Sciatic nerve (tissue), 2 donors: ENCODE results near the gene SNRPA. TPM values are rescaled to one million over a fixed set of nuclear protein-coding genes. Genes with fewer than 3 reads are reported as not detected.
A peak's percentile ranks its signal among the peaks of the same experiment; 100 is the strongest.

ENCODE experiments used
- ATAC-seq: fragments of 200-7000 bp; cut with Tn5 transposase; one replicate; pipeline ENCODE4 v1.9.1; 2020; ENCODE audit warnings: mild to moderate bottlenecking, moderate library complexity
- DNase-seq: peaks from one replicate; pipeline ENCODE4 v3.0.0-alpha.2; 2020; ENCODE audit warnings: low spot score
- intact Hi-C: fragments of 100-400 bp; cut with DNase I; formaldehyde crosslinking; loops from one replicate; pipeline ENCODE4 v1.14.2; 2022
- total RNA-seq: library from RNA; stranded (reverse); fragmentation: NEBNext Ultra II Directional; extraction: Animal tissue kit (Norgen Biotek cat#: 25700); gene quantifications from one replicate; pipeline ENCODE4 v1.2.1, GENCODE V29; 2021
- donor health status: DM: no; HTN: no; CAD: no.
- donor health status: DM: no; HTN: no; CAD: no.

The SNRPA gene
- total RNA-seq: 58.3 TPM

- peak; percentile 97 for DNase-seq
- intact Hi-C loops: no loop called here
These were observed at the start of gene SNRPA for GRCh38 chr19:40750874-40751537. SNRPA (plus strand) TSS chr19:40751203; CDS start chr19:40751409, 206 bp downstream.

GRCh38 chr19:40701758-40702157 lies 49.2 kb upstream of the SNRPA start:
- ATAC-seq (no peak), DNase-seq (no peak)
- intact Hi-C loops: no loop called here

More at GRCh38 chr19:40750874-40751537, at the start of gene SNRPA:
- peak; percentile 91 for ATAC-seq

- ATAC-seq (no peak), DNase-seq (no peak)
These were observed 48.5 kb upstream of the SNRPA start for GRCh38 chr19:40702337-40703012.

GRCh38 chr19:40703029-40703755 lies 47.8 kb upstream of the SNRPA start:
- no peak for ATAC-seq
- intact Hi-C loops: no loop called here
- no peak for DNase-seq

More at GRCh38 chr19:40702337-40703012, 48.5 kb upstream of the SNRPA start:
- intact Hi-C loops: no loop called here

GRCh38 chr19:40704491-40705361 lies 46.3 kb upstream of the SNRPA start:
- intact Hi-C loops: no loop called here
- no peak for ATAC-seq
- no peak for DNase-seq

GRCh38 chr19:40705362-40705651 lies 45.7 kb upstream of the SNRPA start:
- peak; percentile 89 for DNase-seq
- intact Hi-C loops: no loop called here

GRCh38 chr19:40705950-40706619 lies 44.9 kb upstream of the SNRPA start:
- ATAC-seq: no peak
- no peak for DNase-seq
- intact Hi-C loops: no loop called here

More at GRCh38 chr19:40705362-40705651, 45.7 kb upstream of the SNRPA start:
- ATAC-seq: peak; percentile 94

GRCh38 chr19:40707615-40708014 lies 43.4 kb upstream of the SNRPA start:
- intact Hi-C loops: no loop called here
- no peak for DNase-seq
- ATAC-seq: no peak

- ATAC-seq (no peak), DNase-seq (no peak)
- intact Hi-C loops: no loop called here
These were observed 41.2 kb upstream of the SNRPA start for GRCh38 chr19:40709817-40710216.

- intact Hi-C loops: loop anchor here (2.0 kb wide), 1 partner anchor 25 kb away; no protein-coding TSS in a partner anchor
- DNase-seq: no peak
These were observed 37.1 kb upstream of the SNRPA start for GRCh38 chr19:40713939-40714338.

GRCh38 chr19:40714441-40715299 lies 36.3 kb upstream of the SNRPA start:
- ATAC-seq: peak; percentile 84
- intact Hi-C loops: no loop called here
- peak; percentile 96 for DNase-seq

More at GRCh38 chr19:40713939-40714338, 37.1 kb upstream of the SNRPA start:
- ATAC-seq: no peak

- ATAC-seq (no peak), DNase-seq (no peak)
- intact Hi-C loops: no loop called here
These were observed 34.9 kb upstream of the SNRPA start for GRCh38 chr19:40716031-40716481.

- peak; percentile 76 for ATAC-seq
- peak; percentile 100 for DNase-seq
- intact Hi-C loops: no loop called here
These were observed 34.3 kb upstream of the SNRPA start, which contains the start of the genes COQ8B and ITPKC for GRCh38 chr19:40716482-40717324. COQ8B (minus strand) TSS chr19:40716886; CDS start chr19:40714632, 2,254 bp downstream. ITPKC (plus strand) TSS chr19:40717112; CDS start chr19:40717136, 24 bp downstream.

- DNase-seq: no peak
- intact Hi-C loops: no loop called here
- no peak for ATAC-seq
These were observed 33.6 kb upstream of the SNRPA start for GRCh38 chr19:40717325-40717879.

- peak; percentile 73 for DNase-seq
- ATAC-seq: no peak
- intact Hi-C loops: no loop called here
These were observed 32.9 kb upstream of the SNRPA start for GRCh38 chr19:40717880-40718773.
